ENCODE data around the gene BMP8A. TPM values are rescaled to one million over a fixed set of nuclear protein-coding genes. Genes with fewer than 3 reads are reported as not detected.

The BMP8A gene
- polyA plus RNA-seq, 3 donors, result not detected

DNA sequence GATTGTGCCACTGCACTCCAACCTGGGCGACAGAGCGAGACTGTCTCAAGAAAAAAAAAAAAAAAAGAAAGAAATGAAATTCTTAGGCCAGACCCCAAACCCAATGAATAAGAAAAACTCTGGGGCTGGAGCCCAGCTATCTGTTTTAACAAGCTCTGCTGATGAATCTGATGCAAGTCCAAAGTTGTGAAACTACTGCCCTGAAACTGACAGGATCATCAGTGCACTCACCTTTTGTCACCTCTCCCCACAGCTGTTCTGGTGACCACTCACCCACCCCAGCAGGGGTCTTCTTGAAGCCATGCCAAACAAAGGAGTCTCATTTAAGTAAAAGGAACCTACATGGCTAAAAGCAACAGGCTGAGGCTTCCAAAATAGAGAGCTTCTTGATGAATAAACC is 76.8 kb downstream of the BMP8A start:
- intact Hi-C loops (cut with micrococcal nuclease), result no loop called here
- no peak overlapping the region for H3K27ac ChIP-seq (ENCODE audit: low read depth in 1 of 2, low read length in 2 of 2)
- H3K27ac Mint-ChIP-seq, result no peak overlapping the region
- H3K27me3 Mint-ChIP-seq (ENCODE audit: low read depth in 3 of 3), result peaks cover 0 to 2% (median 0%) of the 10 kb centered on the region in 3 donors
- peaks cover under 1 to 3% of the 10 kb centered on the region in 2 donors for H3K4me1 ChIP-seq (ENCODE audit: control insufficient read depth in 1 of 2, insufficient read depth in 2 of 2, low read length in 2 of 2)
- H3K36me3 Mint-ChIP-seq, result peaks cover 96 to 97% of the 10 kb centered on the region in 2 donors
- H3K9ac ChIP-seq (ENCODE audit: insufficient read depth, low read length, poor library complexity, severe bottlenecking), result no peak overlapping the region
- H3K27me3 ChIP-seq (ENCODE audit: control insufficient read depth in 2 of 2, insufficient read depth in 2 of 2, low read length in 2 of 2), result no peaks in the 10 kb centered on the region
- peaks cover 70% of the 10 kb centered on the region for H4K20me1 ChIP-seq (ENCODE audit: insufficient read depth, low read length)
- peaks cover 3% of the 10 kb centered on the region for H3K4me1 Mint-ChIP-seq
- no peaks in the 10 kb centered on the region for H3K9me3 ChIP-seq (replicated peaks in 1 of 2; ENCODE audit: control insufficient read depth in 1 of 2, insufficient read depth in 1 of 2, low read length in 2 of 2)
- no peak for DNase-seq
- H2AFZ ChIP-seq (ENCODE audit: insufficient read depth, low read depth, low read length, poor library complexity, severe bottlenecking), result no peak overlapping the region
- no peak overlapping the region for H3K4me2 ChIP-seq (replicated peaks; ENCODE audit: extremely low read depth, low read length, poor library complexity, severe bottlenecking)
- no CpG with 5 or more reads among the region's 2 CpGs for WGBS (ENCODE audit: insufficient coverage)
- peaks cover 20% of the 10 kb centered on the region for H3K79me2 ChIP-seq (ENCODE audit: insufficient read depth, low read length)
- H3K4me3 Mint-ChIP-seq, result no peak overlapping the region
- no peak overlapping the region for H3K4me3 ChIP-seq (replicated peaks in 1 of 3; ENCODE audit: low read depth in 2 of 3, low read length in 3 of 3)
- H3K9me3 Mint-ChIP-seq, result no peaks in the 10 kb centered on the region
- TF ChIP-seq, protein P1, sequence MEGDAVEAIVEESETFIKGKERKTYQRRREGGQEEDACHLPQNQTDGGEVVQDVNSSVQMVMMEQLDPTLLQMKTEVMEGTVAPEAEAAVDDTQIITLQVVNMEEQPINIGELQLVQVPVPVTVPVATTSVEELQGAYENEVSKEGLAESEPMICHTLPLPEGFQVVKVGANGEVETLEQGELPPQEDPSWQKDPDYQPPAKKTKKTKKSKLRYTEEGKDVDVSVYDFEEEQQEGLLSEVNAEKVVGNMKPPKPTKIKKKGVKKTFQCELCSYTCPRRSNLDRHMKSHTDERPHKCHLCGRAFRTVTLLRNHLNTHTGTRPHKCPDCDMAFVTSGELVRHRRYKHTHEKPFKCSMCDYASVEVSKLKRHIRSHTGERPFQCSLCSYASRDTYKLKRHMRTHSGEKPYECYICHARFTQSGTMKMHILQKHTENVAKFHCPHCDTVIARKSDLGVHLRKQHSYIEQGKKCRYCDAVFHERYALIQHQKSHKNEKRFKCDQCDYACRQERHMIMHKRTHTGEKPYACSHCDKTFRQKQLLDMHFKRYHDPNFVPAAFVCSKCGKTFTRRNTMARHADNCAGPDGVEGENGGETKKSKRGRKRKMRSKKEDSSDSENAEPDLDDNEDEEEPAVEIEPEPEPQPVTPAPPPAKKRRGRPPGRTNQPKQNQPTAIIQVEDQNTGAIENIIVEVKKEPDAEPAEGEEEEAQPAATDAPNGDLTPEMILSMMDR (IDR thresholded peaks at IDR 0.05), result no peak
- H3K36me3 ChIP-seq (replicated peaks in 1 of 2; ENCODE audit: control insufficient read depth in 1 of 2, insufficient read depth in 2 of 2, low read length in 2 of 2), result peaks cover 93 to 100% of the 10 kb centered on the region in 2 donors

DNA sequence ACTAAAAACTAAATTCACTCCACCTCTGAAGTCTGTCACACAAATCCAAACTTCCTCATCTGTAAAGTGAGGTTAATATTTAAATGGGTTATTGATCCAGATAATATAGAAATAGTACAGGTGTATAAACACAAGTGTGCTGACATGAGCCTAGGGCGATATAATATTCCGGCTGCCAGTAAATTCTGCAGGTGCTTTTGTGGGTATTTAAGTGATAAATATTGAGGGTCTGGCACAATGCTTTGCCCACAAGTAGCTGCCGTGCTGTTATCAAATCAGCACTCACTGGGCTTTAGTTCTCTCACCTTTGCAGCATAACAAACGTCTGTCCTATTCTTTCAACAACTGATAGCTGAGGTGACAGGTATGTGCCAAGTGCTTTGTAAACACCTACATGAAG is 77.6 kb downstream of the BMP8A start:
- peaks cover 28% of the 10 kb centered on the region for H3K79me2 ChIP-seq (ENCODE audit: insufficient read depth, low read length)
- H3K27me3 ChIP-seq (ENCODE audit: control insufficient read depth in 2 of 2, insufficient read depth in 2 of 2, low read length in 2 of 2), result no peaks in the 10 kb centered on the region
- no peak overlapping the region for H3K9ac ChIP-seq (ENCODE audit: insufficient read depth, low read length, poor library complexity, severe bottlenecking)
- 100% methylated on average over 1 of the region's 4 CpGs for WGBS (ENCODE audit: insufficient coverage)
- TF ChIP-seq, protein P1 (IDR thresholded peaks at IDR 0.05), result no peak
- H3K27ac ChIP-seq (ENCODE audit: low read depth in 1 of 2, low read length in 2 of 2), result no peak overlapping the region
- no peak overlapping the region for H3K4me2 ChIP-seq (replicated peaks; ENCODE audit: extremely low read depth, low read length, poor library complexity, severe bottlenecking)
- no peak overlapping the region for H2AFZ ChIP-seq (ENCODE audit: insufficient read depth, low read depth, low read length, poor library complexity, severe bottlenecking)
- Mint-ChIP-seq H3K4me1 (peaks cover 11% of the 10 kb centered on the region), H3K9me3 (no peaks in the 10 kb centered on the region), H3K36me3 (peaks cover 94 to 97% of the 10 kb centered on the region in 2 donors), H3K27me3 (ENCODE audit: low read depth in 3 of 3) (peaks cover 0 to 2% (median 0%) of the 10 kb centered on the region in 3 donors), H3K27ac (no peak overlapping the region), H3K4me3 (no peak overlapping the region)
- peaks cover 8 to 12% of the 10 kb centered on the region in 2 donors for H3K4me1 ChIP-seq (ENCODE audit: control insufficient read depth in 1 of 2, insufficient read depth in 2 of 2, low read length in 2 of 2)
- H3K4me3 ChIP-seq (replicated peaks in 1 of 3; ENCODE audit: low read depth in 2 of 3, low read length in 3 of 3), result no peak overlapping the region
- peaks cover 78% of the 10 kb centered on the region for H4K20me1 ChIP-seq (ENCODE audit: insufficient read depth, low read length)
- peaks cover 84 to 100% of the 10 kb centered on the region in 2 donors for H3K36me3 ChIP-seq (replicated peaks in 1 of 2; ENCODE audit: control insufficient read depth in 1 of 2, insufficient read depth in 2 of 2, low read length in 2 of 2)
- intact Hi-C loops (cut with micrococcal nuclease), result no loop called here
- no peaks in the 10 kb centered on the region for H3K9me3 ChIP-seq (replicated peaks in 1 of 2; ENCODE audit: control insufficient read depth in 1 of 2, insufficient read depth in 1 of 2, low read length in 2 of 2)
- no peak for DNase-seq

Measured in CD14-positive monocyte (primary cell).